GM18517 (cell line): ENCODE results near the gene NECTIN4.

Experiments used
- ATAC-seq: cut with Tn5 transposase; IDR thresholded peaks from one replicate; pipeline ENCODE4 v1.9.1; 2021; ENCODE audit warnings: mild to moderate bottlenecking, moderate library complexity; ENCODE audit not compliant: unreplicated experiment

NECTIN4 gene

GRCh38 chr1:161061419-161061818 is 27.9 kb downstream of the NECTIN4 start:
- ATAC-seq: no peak

DNA sequence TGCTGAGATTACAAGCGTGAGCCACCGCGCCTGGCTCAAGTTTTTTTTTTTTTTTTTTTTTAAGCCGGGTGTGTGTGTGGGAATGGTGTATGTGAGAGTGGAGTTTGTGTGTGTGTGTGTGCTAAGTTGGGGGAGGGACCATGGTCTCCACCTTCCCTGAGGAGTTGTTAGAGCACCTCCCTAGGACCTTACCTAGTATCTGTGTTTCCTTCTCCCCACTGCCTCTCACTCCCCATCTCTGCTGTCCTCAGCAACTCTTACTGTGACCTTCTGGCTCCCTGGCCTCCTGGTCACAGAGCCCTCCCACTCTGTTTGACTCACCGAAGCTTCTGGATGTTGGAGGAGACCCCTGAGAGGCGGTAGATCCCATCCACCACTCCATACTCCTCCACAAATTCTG is 30.1 kb downstream of the NECTIN4 start:
- ATAC-seq: no peak

DNA sequence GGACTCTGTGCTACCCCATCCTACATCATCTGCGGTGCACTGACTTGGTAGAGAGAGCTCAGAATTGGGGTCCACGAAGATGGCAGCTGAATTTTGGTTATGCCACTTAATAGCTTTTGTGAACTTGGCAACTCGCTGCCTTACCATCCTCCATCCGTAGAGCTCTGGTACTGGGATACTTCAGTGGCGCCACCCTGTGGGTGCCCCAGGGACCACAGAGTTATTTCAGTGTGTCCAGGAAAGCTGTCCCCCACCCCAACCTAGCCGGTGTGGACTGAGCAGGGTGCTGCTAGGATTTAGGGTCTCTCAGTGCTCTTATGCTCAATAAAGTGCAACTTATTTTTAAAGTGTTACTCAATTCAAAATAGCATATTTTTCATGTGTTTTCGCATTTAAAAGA is 34.6 kb downstream of the NECTIN4 start:
- ATAC-seq: no peak

- no peak for ATAC-seq
Measured at GRCh38 chr1:161054232-161054631, 35.1 kb downstream of the NECTIN4 start.

DNA sequence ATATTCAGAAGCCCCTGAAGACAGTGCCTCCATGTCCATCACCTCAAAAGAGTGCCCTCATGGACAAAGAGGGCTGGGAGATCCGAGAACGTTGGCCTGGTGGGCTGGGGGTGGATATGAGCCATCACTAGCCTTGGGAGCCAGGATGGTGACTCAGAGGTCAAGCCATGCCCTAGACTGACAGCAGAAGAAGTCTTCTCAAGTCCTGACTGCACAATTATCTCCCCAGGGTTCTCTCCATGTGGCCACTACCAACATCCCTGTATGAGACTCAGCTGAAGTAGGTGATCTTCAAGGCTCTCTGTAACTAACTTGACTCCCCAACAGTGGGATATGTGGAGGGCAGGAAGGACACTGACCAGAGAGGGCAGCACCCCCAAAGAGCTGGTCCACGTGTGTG is 36.5 kb downstream of the NECTIN4 start:
- no peak for ATAC-seq

DNA sequence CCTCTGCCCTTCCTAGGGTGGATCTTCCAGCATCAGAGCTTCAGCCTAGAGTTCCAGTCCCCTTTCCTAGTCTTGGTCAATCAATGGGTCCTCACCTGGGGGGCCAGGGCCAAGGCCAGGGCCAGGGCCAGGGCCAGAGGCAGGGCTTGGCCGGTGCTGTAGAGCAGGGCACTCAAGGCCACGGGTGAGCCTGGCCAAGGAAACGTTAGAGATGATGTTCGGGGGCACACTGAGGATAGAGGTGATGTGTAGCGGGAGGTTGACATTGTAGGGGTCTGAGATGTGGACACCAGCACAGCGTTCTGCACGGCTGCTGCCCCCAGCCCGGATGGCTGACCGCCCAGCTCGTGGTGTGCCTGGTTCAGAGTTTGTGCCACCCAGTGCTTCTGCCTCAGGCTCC is 38.1 kb downstream of the NECTIN4 start:
- ATAC-seq: no peak

DNA sequence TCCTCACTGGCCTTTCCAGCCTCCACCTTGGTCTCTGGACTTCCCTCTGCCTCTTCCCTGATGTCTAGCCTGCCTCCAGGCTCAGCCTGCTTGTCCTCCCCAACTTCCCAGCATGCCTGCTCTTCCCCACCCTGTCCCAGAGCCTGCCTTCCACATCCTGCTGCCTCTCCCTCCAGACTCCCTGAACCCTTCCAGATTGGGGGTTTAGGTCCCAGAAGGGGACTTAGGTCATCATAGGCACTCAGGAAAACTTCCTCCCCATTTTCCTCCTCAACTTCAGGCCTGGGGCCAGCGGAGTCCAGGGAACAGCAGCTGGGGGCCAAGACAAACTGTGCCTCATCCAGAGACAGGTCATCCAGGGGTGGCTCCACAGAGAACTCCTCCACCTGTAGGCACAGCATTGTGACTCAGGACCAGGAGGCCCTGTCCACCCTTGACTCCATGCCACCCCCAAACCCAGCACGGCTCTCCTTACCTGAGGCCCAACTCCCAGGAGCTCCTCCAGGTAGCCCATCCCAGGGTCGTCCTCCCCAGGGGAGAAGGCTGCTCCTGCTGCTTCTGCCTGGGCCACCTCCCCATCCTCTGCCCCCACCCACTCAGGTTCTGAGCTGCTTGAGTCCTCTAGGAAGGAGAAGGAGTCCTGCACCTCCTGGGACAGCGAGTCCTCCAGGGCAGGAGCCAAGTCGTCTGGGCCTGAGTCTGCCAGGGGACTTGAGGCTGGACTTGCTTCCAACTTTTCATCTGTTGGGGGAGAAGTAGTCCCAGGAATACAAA is 40.2 kb downstream of the NECTIN4 start:
- no peak for ATAC-seq

- no peak for ATAC-seq
Measured at GRCh38 chr1:161047436-161048420, 41.6 kb downstream of the NECTIN4 start.

DNA sequence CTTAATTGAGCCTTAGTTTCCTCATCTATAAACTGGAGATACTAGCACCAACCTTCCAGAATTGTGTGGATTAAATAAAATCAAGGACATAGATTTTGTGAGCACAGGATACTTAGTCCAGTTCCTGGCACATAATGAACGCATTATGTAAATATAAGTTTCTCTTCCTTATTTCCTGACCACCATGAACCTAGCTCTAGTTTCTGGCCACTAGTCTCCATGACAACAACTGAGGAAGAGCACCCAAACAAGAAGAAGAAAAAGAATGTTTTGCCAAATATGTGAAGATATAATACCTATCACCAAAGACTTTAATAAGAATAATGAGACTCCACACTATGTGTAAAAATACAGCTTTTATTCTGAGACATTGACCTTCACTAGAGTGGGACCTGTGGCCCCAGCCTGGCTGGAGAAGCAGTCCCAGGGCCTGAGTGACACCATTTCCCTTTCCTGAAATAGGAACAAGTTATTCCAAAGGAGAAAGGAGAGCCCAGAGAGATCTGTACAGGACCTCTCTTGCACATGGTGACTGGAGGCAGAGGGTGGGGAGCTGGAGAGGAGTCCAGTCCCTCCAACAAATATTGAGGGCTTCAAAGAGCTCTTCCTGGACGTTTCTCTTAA is 42.6 kb downstream of the NECTIN4 start:
- ATAC-seq: peak; percentile 51

- peak; percentile 52 for ATAC-seq
Measured at GRCh38 chr1:161045736-161046604, 43.4 kb downstream of the NECTIN4 start, which contains the start of gene USF1. Gene USF1, minus strand, starts transcription at chr1:161045977. Its CDS starts 2,702 bp downstream, at chr1:161043275.

DNA sequence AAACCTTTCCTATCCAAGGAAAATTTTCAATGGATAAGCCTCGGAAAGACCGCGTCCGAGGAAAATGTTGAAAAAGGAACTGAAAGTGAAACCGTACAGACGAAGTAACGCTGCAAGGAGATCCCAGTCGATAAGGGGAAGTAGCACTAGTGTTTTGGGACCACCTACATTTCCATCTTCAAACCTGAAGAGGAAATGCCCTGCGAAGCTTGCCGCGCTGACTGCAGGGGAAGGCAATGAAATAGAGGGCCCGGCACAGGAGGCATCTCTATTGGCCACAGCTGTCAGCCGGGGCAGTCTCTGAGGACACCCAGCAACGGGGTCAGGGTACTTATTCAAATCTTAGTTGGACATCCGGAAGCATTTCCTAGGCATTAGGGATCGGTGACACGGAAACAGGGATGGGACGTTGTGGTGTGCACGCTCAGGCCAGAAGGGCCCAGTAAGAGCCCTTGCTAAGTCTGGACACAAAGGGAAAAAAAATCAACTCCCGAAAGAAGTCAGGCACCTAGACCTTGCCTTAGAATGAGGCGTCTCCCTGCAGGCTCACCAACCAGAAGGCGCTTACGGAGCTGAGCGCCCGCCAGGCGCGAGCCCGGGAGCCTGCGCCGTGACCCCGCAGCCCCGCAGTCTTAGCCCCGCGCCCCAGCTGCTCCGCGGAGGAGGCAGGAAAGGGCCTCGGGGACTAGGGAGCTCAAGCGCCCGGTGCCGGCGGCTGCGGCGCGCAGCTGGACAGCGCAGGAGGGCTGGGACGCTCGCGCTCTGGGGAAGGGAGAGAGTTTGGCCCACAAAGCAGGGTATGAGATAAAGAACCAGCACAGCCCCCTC is 44.2 kb downstream of the NECTIN4 start:
- peak; percentile 41 for ATAC-seq

DNA sequence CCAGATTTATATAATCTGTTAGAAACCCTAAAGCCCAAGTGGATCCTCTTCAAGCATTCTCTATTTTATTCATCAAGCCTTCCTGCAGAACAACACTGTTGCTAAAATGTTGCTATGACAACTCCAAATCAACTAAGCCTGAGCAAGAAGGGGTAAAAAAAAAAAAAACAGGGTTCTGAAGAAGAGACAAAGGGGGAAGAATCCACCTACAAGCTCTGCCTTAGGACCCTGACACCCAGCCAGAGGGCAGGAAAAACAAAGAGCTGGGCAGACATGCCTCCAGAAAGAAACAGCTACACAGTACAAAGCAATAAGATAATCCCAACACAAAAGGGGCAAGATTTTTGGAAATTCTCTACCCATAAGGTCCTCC is 44.8 kb downstream of the NECTIN4 start:
- no peak for ATAC-seq

DNA sequence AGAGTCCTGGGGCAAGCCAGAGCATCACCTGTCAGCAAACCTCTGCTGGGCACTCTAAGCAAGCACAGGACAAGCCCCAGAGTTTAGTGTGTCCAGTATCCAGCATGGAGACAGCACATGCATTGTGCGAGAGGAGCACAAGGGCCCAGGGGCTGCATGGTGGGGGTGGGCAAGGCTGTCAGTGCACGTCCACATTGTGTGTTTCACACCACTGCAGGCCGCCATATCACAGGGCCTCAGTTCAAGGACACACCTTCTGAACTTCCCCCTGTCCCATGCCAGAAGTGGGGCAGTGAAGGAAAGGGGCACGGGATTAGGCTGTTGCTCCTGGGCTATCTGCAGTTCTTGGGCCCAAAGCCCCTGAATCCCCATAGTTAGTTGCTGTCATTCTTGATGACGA is 49.8 kb downstream of the NECTIN4 start:
- ATAC-seq: no peak

- ATAC-seq: no peak
Measured at GRCh38 chr1:161039154-161039545, 50.2 kb downstream of the NECTIN4 start.

DNA sequence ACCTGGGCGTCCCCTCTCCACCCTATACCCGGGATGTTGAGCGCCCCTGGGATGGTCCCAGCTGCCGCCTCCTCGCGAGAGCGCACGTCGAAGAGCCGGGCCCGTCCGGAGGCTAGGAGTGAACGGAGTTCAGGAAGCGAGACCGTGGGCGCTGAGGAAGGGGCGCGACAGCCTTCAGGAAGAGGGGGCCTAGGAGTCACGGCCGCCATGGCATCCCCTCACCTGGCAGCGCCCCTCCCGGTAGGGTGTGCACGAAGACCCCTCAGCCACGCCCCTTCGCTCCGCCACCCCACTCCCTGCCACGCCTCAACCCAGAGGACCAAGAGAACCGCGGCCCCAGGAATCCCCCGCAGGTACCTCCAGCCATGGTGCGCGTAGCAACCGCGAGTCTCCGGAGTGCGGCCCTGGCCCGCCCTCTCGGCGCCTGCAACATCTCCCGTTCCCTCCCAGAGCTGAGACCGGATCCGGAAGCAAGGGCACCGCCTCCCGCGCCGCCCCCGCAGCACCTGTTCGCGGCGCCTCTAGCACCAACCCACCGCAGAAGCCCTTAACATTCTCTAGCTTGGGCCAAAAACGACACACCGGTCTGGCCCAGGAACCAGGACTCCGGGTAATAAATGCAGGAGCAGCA is 50.7 kb downstream of the NECTIN4 start, which contains the start of gene TSTD1:
TSS of gene TSTD1 (minus strand) at position 442 of the 631 bp plus-strand sequence. CDS start at position 367, 75 bp downstream.
- peak; percentile 76 for ATAC-seq

DNA sequence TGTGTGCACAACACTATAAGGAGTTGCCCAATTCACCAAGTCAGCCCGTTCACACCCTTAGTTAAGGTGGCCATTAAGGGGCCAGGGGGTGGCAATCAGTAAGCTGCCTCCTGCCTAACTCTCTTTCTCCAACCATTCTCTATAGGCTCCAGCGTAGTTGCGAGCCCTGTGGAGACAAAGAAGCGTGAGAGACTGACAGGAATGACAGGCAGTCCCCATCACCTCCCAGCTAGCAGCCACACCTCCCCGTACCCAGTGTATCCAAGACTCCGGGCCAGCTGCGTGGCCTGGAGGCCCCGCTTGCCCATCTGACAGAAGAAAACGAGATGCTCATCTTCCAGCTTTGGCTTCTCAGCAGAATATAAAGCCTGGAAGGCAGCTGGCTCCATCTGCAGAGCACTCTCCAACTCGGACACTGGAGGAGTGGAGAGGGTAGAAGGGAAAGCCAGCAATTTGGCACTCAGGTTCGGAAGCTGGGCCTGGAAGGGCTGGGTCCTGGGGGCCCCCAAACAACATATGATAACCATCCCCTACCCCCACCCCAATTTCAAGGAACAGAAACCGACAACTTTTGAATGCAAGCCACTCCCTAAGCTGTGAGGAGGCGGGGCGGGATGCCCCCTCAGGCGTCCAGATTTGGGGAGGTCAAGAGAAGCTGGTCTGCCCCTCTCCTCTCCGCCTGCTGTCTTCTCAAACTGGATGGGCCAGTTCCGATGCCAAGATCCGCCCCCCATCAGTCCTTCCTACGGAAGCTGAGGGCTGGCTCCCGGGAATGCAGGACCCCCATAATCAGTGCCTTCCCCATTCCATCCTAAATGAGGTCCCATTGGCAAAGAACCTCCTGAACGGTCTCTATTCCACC is 51.5 kb downstream of the NECTIN4 start:
- ATAC-seq: no peak

DNA sequence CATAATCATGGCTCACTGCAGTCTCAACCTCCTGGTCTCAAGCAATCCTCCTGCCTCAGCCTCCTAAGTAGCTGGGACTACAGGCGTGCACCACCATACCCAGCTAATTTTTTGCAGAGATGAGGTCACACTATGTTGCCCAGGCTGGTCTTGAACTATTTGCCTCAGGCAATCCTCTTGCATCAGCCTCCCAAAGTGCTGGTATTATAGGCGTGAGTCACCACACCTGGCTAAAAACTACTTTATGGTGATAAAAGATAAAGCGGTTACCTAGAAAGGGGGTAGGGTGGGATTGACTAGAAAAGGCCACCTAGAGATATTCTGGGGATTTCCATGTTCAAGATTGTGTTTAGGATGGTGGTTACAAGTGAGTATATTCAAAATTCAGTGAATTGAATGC is 55.6 kb downstream of the NECTIN4 start:
- ATAC-seq: no peak

DNA sequence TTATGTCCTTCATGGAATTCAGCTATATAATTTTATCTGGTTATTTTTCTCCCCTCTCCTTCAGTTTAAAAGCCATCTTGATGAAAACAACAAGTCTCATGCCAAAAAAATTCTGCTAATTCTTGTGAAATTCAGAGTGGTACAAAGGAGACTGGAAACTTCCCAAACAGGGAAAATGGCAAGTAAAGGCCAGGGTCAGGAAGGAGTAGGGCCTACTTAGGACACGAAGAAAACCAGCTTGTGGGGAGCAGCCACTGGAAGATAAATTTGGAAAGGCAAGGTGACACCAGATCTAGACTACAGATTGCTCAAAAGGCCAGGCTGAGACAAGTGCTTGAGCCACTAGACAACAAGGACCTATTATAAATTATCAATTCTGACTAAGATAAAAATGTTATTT is 56.9 kb downstream of the NECTIN4 start:
- no peak for ATAC-seq
